ENCODE measurements around the gene CAPN15. TPM values are rescaled to one million over a fixed set of nuclear protein-coding genes. Genes with fewer than 3 reads are reported as not detected.

The CAPN15 gene
- polyA plus RNA-seq, 1 experiment = 7.5 TPM

GRCh38 chr16:554297-554621 is 26.7 kb downstream of the CAPN15 start:
- ChIA-PET CTCF (no interaction called here), POLR2A (interaction anchor here (1.0 to 1.4 kb wide), 2 partner anchors 14 to 18 kb away, joined by 4 to 5 read pairs; no protein-coding TSS in a partner anchor)
- peak overlapping the region; percentile 68 for H3K27ac ChIP-seq (ENCODE audit: low read depth, low read length)
- TF ChIP-seq CTCF (IDR thresholded peaks at IDR 0.05; ENCODE audit: low read depth, low read length) = no peak
- no peak for DNase-seq (ENCODE audit: low read depth, low spot score)
- peaks cover 9% of the 10 kb centered on the region; the same call in 1 of the 2 replicates for H3K9me3 ChIP-seq (ENCODE audit: control insufficient read depth, insufficient read depth, low read length)
- H3K4me3 ChIP-seq (ENCODE audit: low read depth, low read length) = no peak overlapping the region
- H3K27me3 ChIP-seq (ENCODE audit: control insufficient read depth, insufficient read depth, low read length) = peaks cover 9% of the 10 kb centered on the region

- peak overlapping the region; percentile 7; the same call in 1 of the 2 replicates for H3K4me3 ChIP-seq (ENCODE audit: low read depth, low read length)
- ChIA-PET CTCF (no interaction called here), POLR2A (interaction anchor here (1.0 to 1.4 kb wide), 3 partner anchors 11 to 17 kb away, joined by 3 to 5 read pairs (median 4); no protein-coding TSS in a partner anchor)
- peaks cover 9% of the 10 kb centered on the region; the same call in 1 of the 2 replicates for H3K9me3 ChIP-seq (ENCODE audit: control insufficient read depth, insufficient read depth, low read length)
- no peak for DNase-seq (ENCODE audit: low read depth, low spot score)
- no peak for TF ChIP-seq CTCF (IDR thresholded peaks at IDR 0.05; ENCODE audit: low read depth, low read length)
- peak overlapping the region; percentile 68 for H3K27ac ChIP-seq (ENCODE audit: low read depth, low read length)
- H3K27me3 ChIP-seq (ENCODE audit: control insufficient read depth, insufficient read depth, low read length) = peaks cover 15% of the 10 kb centered on the region
Observed at GRCh38 chr16:554640-555365, 27.3 kb downstream of the CAPN15 start.

- peaks cover 16% of the 10 kb centered on the region for H3K27me3 ChIP-seq (ENCODE audit: control insufficient read depth, insufficient read depth, low read length)
- no peak for DNase-seq (ENCODE audit: low read depth, low spot score)
- peak overlapping the region; percentile 68 for H3K27ac ChIP-seq (ENCODE audit: low read depth, low read length)
- peaks cover 9% of the 10 kb centered on the region; the same call in 1 of the 2 replicates for H3K9me3 ChIP-seq (ENCODE audit: control insufficient read depth, insufficient read depth, low read length)
- TF ChIP-seq CTCF (IDR thresholded peaks at IDR 0.05; ENCODE audit: low read depth, low read length) = no peak
- ChIA-PET POLR2A (interaction anchor here (1.0 to 1.4 kb wide), 2 partner anchors 10 to 15 kb away, joined by 3 to 5 read pairs; no protein-coding TSS in a partner anchor), CTCF (interaction anchor here (0.7 kb wide), 1 partner anchor 1151 kb away, joined by 3 read pairs; no protein-coding TSS in a partner anchor)
- no peak overlapping the region for H3K4me3 ChIP-seq (ENCODE audit: low read depth, low read length)
Observed at GRCh38 chr16:555528-556473, 28.3 kb downstream of the CAPN15 start.

- H3K27me3 ChIP-seq (ENCODE audit: control insufficient read depth, insufficient read depth, low read length) = peaks cover 24% of the 10 kb centered on the region
- DNase-seq (ENCODE audit: low read depth, low spot score) = no peak
- peaks cover 3% of the 10 kb centered on the region; the same call in 1 of the 2 replicates for H3K9me3 ChIP-seq (ENCODE audit: control insufficient read depth, insufficient read depth, low read length)
- POLR2A ChIA-PET = no interaction called here
- CTCF ChIA-PET = interaction anchor here (0.7 kb wide), 1 partner anchor 1151 kb away, joined by 3 read pairs; no protein-coding TSS in a partner anchor
- no peak overlapping the region for H3K27ac ChIP-seq (ENCODE audit: low read depth, low read length)
- H3K4me3 ChIP-seq (ENCODE audit: low read depth, low read length) = no peak overlapping the region
- no peak for TF ChIP-seq CTCF (IDR thresholded peaks at IDR 0.05; ENCODE audit: low read depth, low read length)
Observed at GRCh38 chr16:556474-557173, 29.1 kb downstream of the CAPN15 start.
